PC-3 (cell line): ENCODE data around the gene SLC13A2. TPM values are rescaled to one million over a fixed set of nuclear protein-coding genes. Genes with fewer than 3 reads are reported as not detected.
"Not testable (repeated sequence)": the region's sequence is repeated elsewhere in the genome, so short reads cannot be mapped to it uniquely, and the experiment has no call there.

Source experiments
- ATAC-seq: fragments of 200-7000 bp; cut with Tn5 transposase; 2 replicates; pipeline ENCODE4 v1.9.1; 2020; ENCODE audit warnings: mild to moderate bottlenecking, moderate library complexity
- BruUV-seq: library from RNA; stranded (reverse); fragments of 400-500 nt; replicated peaks from 2 replicates; lab custom pipeline; 2021; lab: Mats Ljungman, UMichigan
- CTCF ChIA-PET: fragments of 300-600 bp; sonication (Branson Sonifier 250); formaldehyde crosslinking; loops from one replicate; lab custom pipeline; 2022; ENCODE audit warnings: antibody characterized with exemption; lab: Charles Lee
- POLR2A ChIA-PET: fragments of 300-600 bp; sonication (Branson Sonifier 250); formaldehyde crosslinking; loops from one replicate; lab custom pipeline; 2022; ENCODE audit warnings: antibody characterized with exemption; ENCODE audit not compliant: unreplicated experiment; lab: Charles Lee
- DNase-seq: peaks from one replicate; pipeline ENCODE4 v3.0.0-alpha.2; 2015
- H2AFZ ChIP-seq: fragments of 300-600 bp; sonication (generic); 2 replicates; pipeline ENCODE4 v1.6.0; 2016; ENCODE audit warnings: antibody characterized with exemption, low read length
- H3F3A ChIP-seq: fragments of 300-600 bp; sonication (generic); one replicate; pipeline ENCODE4 v1.6.0; 2017; ENCODE audit warnings: antibody characterized with exemption, low read length, control low read depth, mild to moderate bottlenecking; ENCODE audit not compliant: unreplicated experiment
- H3K27ac ChIP-seq: fragments of 300-600 bp; sonication (generic); 2 replicates; pipeline ENCODE4 v1.5.1; 2016; ENCODE audit warnings: mild to moderate bottlenecking, low read length
- H3K27me3 ChIP-seq: fragments of 300-600 bp; sonication (generic); 2 replicates; pipeline ENCODE4 v1.6.1; 2016; ENCODE audit warnings: low read length, mixed read lengths
- H3K36me3 ChIP-seq: fragments of 300-600 bp; sonication (generic); 2 replicates; pipeline ENCODE4 v1.6.1; 2016; ENCODE audit warnings: low read depth, mixed run types, low read length, mixed read lengths
- H3K4me1 ChIP-seq: fragments of 300-600 bp; sonication (generic); 2 replicates; pipeline ENCODE4 v1.5.1; 2016; ENCODE audit warnings: low read length; ENCODE audit not compliant: insufficient read depth
- H3K4me2 ChIP-seq: fragments of 300-600 bp; sonication (generic); 2 replicates; pipeline ENCODE4 v1.6.0; 2016; ENCODE audit warnings: low read length
- H3K4me3 ChIP-seq: fragments of 300-600 bp; sonication (generic); 2 replicates; pipeline ENCODE4 v1.5.1; 2016; ENCODE audit warnings: mild to moderate bottlenecking, low read length, mixed read lengths
- H3K79me2 ChIP-seq: fragments of 300-600 bp; sonication (generic); 2 replicates; pipeline ENCODE4 v1.6.1; 2017; ENCODE audit warnings: low read length, mixed read lengths
- H3K9ac ChIP-seq: fragments of 300-600 bp; sonication (generic); 2 replicates; pipeline ENCODE4 v1.6.0; 2016; ENCODE audit warnings: mild to moderate bottlenecking, low read length
- H3K9me2 ChIP-seq: fragments of 300-600 bp; sonication (generic); replicated peaks from 2 replicates; pipeline ENCODE4 v1.6.1; 2016; ENCODE audit warnings: mixed run types, low read length, mixed read lengths
- H3K9me3 ChIP-seq: fragments of 300-600 bp; sonication (generic); 2 replicates; pipeline ENCODE4 v1.6.1; 2016; ENCODE audit warnings: low read length, mixed read lengths
- H4K20me1 ChIP-seq: fragments of 300-600 bp; sonication (generic); 2 replicates; pipeline ENCODE4 v1.6.1; 2016; ENCODE audit warnings: low read length, mixed read lengths
- CTCF ChIP-seq: fragments of 300-600 bp; sonication (generic); conservative IDR thresholded peaks from 2 replicates; pipeline ENCODE4 v1.5.1; 2017; ENCODE audit warnings: antibody characterized with exemption, low read depth, mild to moderate bottlenecking, low read length
- EZH2 ChIP-seq: fragments of 300-600 bp; sonication (generic); IDR thresholded peaks from one replicate; pipeline ENCODE4 v1.6.1; 2017; ENCODE audit warnings: antibody characterized with exemption, mild to moderate bottlenecking, low read length; ENCODE audit not compliant: unreplicated experiment
- EZH2phosphoT487 ChIP-seq: fragments of 300-600 bp; sonication (generic); IDR thresholded peaks from 2 replicates; pipeline ENCODE4 v1.6.1; 2018; ENCODE audit warnings: mild to moderate bottlenecking, antibody characterized with exemption, low read length, borderline replicate concordance
- intact Hi-C: fragments of 100-400 bp; cut with micrococcal nuclease; formaldehyde crosslinking; loops from 2 replicates; pipeline ENCODE4 v1.9.0; 2023
- total RNA-seq: library from RNA; depleted of rRNA; stranded (reverse); fragments of >200 nt; gene quantifications from 2 replicates; pipeline ENCODE4 v1.2.3, GENCODE V29; 2014

Gene SLC13A2
- total RNA-seq, 1 experiment from 2014 or later: not detected

GRCh38 chr17:28466001-28466400 is 7.4 kb upstream of the SLC13A2 start:
- no peaks in the 10 kb centered on the region; the same call in 1 of the 2 replicates for H3K27me3 ChIP-seq
- CTCF ChIA-PET: no interaction called here
- H4K20me1 ChIP-seq: no peaks in the 10 kb centered on the region
- H2AFZ ChIP-seq: no peak overlapping the region
- no peaks in the 10 kb centered on the region for H3K9me2 ChIP-seq
- no peak overlapping the region for H3K9ac ChIP-seq
- H3K9me3 ChIP-seq: no peaks in the 10 kb centered on the region
- no TSS peak for BruUV-seq
- H3F3A ChIP-seq: no peaks in the 10 kb centered on the region
- no peak overlapping the region for H3K27ac ChIP-seq
- no peaks in the 10 kb centered on the region for H3K36me3 ChIP-seq
- DNase-seq (no peak), ATAC-seq (no peak)
- no peak overlapping the region for H3K4me2 ChIP-seq
- POLR2A ChIA-PET: interaction anchor here (0.6 kb wide), 1 partner anchor 109 kb away, joined by 5 read pairs; the partner anchor contains the start of gene POLDIP2
- no peaks in the 10 kb centered on the region for H3K79me2 ChIP-seq
- H3K4me1 ChIP-seq: peaks cover 8% of the 10 kb centered on the region; the same call in 1 of the 2 replicates
- intact Hi-C loops: no loop called here
- TF ChIP-seq EZH2 (no peak), EZH2phosphoT487 (no peak), CTCF (no peak)
- no peak overlapping the region for H3K4me3 ChIP-seq

- no peak overlapping the region for H3K27ac ChIP-seq
- DNase-seq (no peak), ATAC-seq (no peak)
- TF ChIP-seq EZH2 (no peak), EZH2phosphoT487 (no peak), CTCF (no peak)
- no peaks in the 10 kb centered on the region for H4K20me1 ChIP-seq
- no peaks in the 10 kb centered on the region for H3K9me3 ChIP-seq
- H3K9ac ChIP-seq: no peak overlapping the region
- peaks cover 8% of the 10 kb centered on the region; the same call in 1 of the 2 replicates for H3K4me1 ChIP-seq
- no peak overlapping the region for H3K4me2 ChIP-seq
- no peak overlapping the region for H3K4me3 ChIP-seq
- H3K36me3 ChIP-seq: no peaks in the 10 kb centered on the region
- H3K27me3 ChIP-seq: no peaks in the 10 kb centered on the region; the same call in 1 of the 2 replicates
- POLR2A ChIA-PET: interaction anchor here (0.6 kb wide), 1 partner anchor 109 kb away, joined by 5 read pairs; the partner anchor contains the start of gene POLDIP2
- H2AFZ ChIP-seq: no peak overlapping the region
- intact Hi-C loops: no loop called here
- no TSS peak for BruUV-seq
- no peaks in the 10 kb centered on the region for H3K79me2 ChIP-seq
- no peaks in the 10 kb centered on the region for H3F3A ChIP-seq
- H3K9me2 ChIP-seq: no peaks in the 10 kb centered on the region
- CTCF ChIA-PET: no interaction called here
Measured at GRCh38 chr17:28466521-28467048, 6.9 kb upstream of the SLC13A2 start.

GRCh38 chr17:28467456-28468025 is 5.9 kb upstream of the SLC13A2 start:
- DNase-seq (no peak), ATAC-seq (no peak)
- intact Hi-C loops: no loop called here
- TF ChIP-seq CTCF: no peak
- no peak for TF ChIP-seq EZH2
- no peak for TF ChIP-seq EZH2phosphoT487
- no peaks in the 10 kb centered on the region for H3K36me3 ChIP-seq
- CTCF ChIA-PET: no interaction called here
- POLR2A ChIA-PET: no interaction called here
- H3K9me3 ChIP-seq: no peaks in the 10 kb centered on the region
- no peaks in the 10 kb centered on the region for H3F3A ChIP-seq
- no peak overlapping the region for H3K9ac ChIP-seq
- peaks cover 8% of the 10 kb centered on the region; the same call in 1 of the 2 replicates for H3K4me1 ChIP-seq
- no peaks in the 10 kb centered on the region for H3K79me2 ChIP-seq
- no peak overlapping the region for H2AFZ ChIP-seq
- no peak overlapping the region for H3K27ac ChIP-seq
- H4K20me1 ChIP-seq: no peaks in the 10 kb centered on the region
- H3K27me3 ChIP-seq: no peaks in the 10 kb centered on the region; the same call in 1 of the 2 replicates
- H3K9me2 ChIP-seq: no peaks in the 10 kb centered on the region
- no peak overlapping the region for H3K4me2 ChIP-seq
- H3K4me3 ChIP-seq: no peak overlapping the region
- BruUV-seq: no TSS peak

GRCh38 chr17:28468033-28468735 is 5.3 kb upstream of the SLC13A2 start:
- H3K79me2 ChIP-seq, H3K9me2 ChIP-seq, H3K27me3 ChIP-seq, H3K4me2 ChIP-seq, H3K9me3 ChIP-seq, H3K36me3 ChIP-seq, H3K9ac ChIP-seq, H3K4me3 ChIP-seq, H4K20me1 ChIP-seq, H3F3A ChIP-seq, H2AFZ ChIP-seq, BruUV-seq, DNase-seq, POLR2A ChIA-PET, H3K4me1 ChIP-seq, intact Hi-C loops, H3K27ac ChIP-seq, ATAC-seq: not testable (repeated sequence)
- CTCF ChIA-PET: interaction anchor here (0.6 kb wide), 1 partner anchor 38 kb away, joined by 3 read pairs; no protein-coding TSS in a partner anchor
